Stimulated activated CD8-positive, alpha-beta memory T cell treated with anti-CD3 and anti-CD28 coated beads, Interleukin-7, amount 100 ng/mL, for 24 hours (primary cell): ENCODE data around the gene SLC1A6.
"Not testable (repeated sequence)": the region's sequence is repeated elsewhere in the genome, so short reads cannot be mapped to it uniquely, and the experiment has no call there.

ENCODE experiments used
- DNase-seq: peaks from one replicate; pipeline ENCODE4 v3.0.0-alpha.2; 2020; ENCODE audit warnings: low read depth

SLC1A6 gene

GRCh38 chr19:14957464-14957863 lies 22.2 kb downstream of the SLC1A6 start:
- no peak for DNase-seq

GRCh38 chr19:14954071-14954655 lies 25.5 kb downstream of the SLC1A6 start:
- no peak for DNase-seq

GRCh38 chr19:14952767-14953166 lies 26.9 kb downstream of the SLC1A6 start:
- DNase-seq, result no peak

GRCh38 chr19:14950421-14950820 lies 29.2 kb downstream of the SLC1A6 start:
- no peak for DNase-seq

GRCh38 chr19:14949876-14950275 lies 29.8 kb downstream of the SLC1A6 start:
- DNase-seq, result no peak

GRCh38 chr19:14949413-14949812 lies 30.3 kb downstream of the SLC1A6 start:
- DNase-seq, result not testable (repeated sequence)

- DNase-seq, result no peak
Observed at GRCh38 chr19:14944456-14944855, 35.2 kb downstream of the SLC1A6 start.

GRCh38 chr19:14943601-14944000 lies 36.1 kb downstream of the SLC1A6 start:
- DNase-seq, result no peak

- no peak for DNase-seq
Observed at GRCh38 chr19:14941189-14941588, 38.5 kb downstream of the SLC1A6 start, which contains the start of gene OR7C2. OR7C2 (plus strand) TSS chr19:14941489; CDS start chr19:14941489, 0 bp downstream.

- no peak for DNase-seq
Observed at GRCh38 chr19:14940266-14940665, 39.4 kb downstream of the SLC1A6 start.

- no peak for DNase-seq
Observed at GRCh38 chr19:14933506-14933905, 46.2 kb downstream of the SLC1A6 start.

GRCh38 chr19:14916848-14917247 lies 62.8 kb downstream of the SLC1A6 start:
- DNase-seq, result no peak

GRCh38 chr19:14915116-14915515 lies 64.5 kb downstream of the SLC1A6 start:
- no peak for DNase-seq

- no peak for DNase-seq
Observed at GRCh38 chr19:14906711-14907110, 73.0 kb downstream of the SLC1A6 start.

- DNase-seq, result no peak
Observed at GRCh38 chr19:14901675-14902260, 77.9 kb downstream of the SLC1A6 start.
